HUES64 (cell line): Measurements from ENCODE around the gene TMX1. TPM values are rescaled to one million over a fixed set of nuclear protein-coding genes. Genes with fewer than 3 reads are reported as not detected.

Experiments
- H3K27ac ChIP-seq: 2 replicates; pipeline ENCODE4 v1.7.0; 2013; ENCODE audit warnings: low read depth, low read length, inconsistent platforms
- H3K27me3 ChIP-seq: 2 replicates; pipeline ENCODE4 v1.6.1; 2013; ENCODE audit warnings: mild to moderate bottlenecking, low read length; ENCODE audit not compliant: insufficient read depth
- H3K36me3 ChIP-seq: 2 replicates; pipeline ENCODE4 v1.6.1; 2013; ENCODE audit warnings: mild to moderate bottlenecking, low read length; ENCODE audit not compliant: insufficient read depth
- H3K4me1 ChIP-seq: 2 replicates; pipeline ENCODE4 v1.6.1; 2013; ENCODE audit warnings: mild to moderate bottlenecking, low read length, moderate library complexity; ENCODE audit not compliant: insufficient read depth
- H3K4me3 ChIP-seq: 2 replicates; pipeline ENCODE4 v1.5.1; 2013; ENCODE audit warnings: mild to moderate bottlenecking, low read length, moderate library complexity
- H3K9ac ChIP-seq: 2 replicates; pipeline ENCODE4 v1.6.1; 2013; ENCODE audit warnings: mild to moderate bottlenecking, low read depth, low read length
- H3K9me3 ChIP-seq: 2 replicates; pipeline ENCODE4 v1.6.1; 2013; ENCODE audit warnings: low read depth, low read length; ENCODE audit not compliant: insufficient read depth
- WGBS: fragments of 150-250, 120-280 bp; methylation state at CpG from one replicate; pipeline ENCODE4 v1.1.7; 2013; ENCODE audit warnings: missing lambda C conversion rate; 5-methylcytosine and 5-hydroxymethylcytosine counted together
- polyA plus RNA-seq, 2 experiments: library from polyadenylated mRNA; stranded (reverse); fragments of 50-300 nt; gene quantifications; one replicate each; pipeline ENCODE4 v1.2.3, GENCODE V29; 2013

The TMX1 gene, protein sequence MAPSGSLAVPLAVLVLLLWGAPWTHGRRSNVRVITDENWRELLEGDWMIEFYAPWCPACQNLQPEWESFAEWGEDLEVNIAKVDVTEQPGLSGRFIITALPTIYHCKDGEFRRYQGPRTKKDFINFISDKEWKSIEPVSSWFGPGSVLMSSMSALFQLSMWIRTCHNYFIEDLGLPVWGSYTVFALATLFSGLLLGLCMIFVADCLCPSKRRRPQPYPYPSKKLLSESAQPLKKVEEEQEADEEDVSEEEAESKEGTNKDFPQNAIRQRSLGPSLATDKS
- polyA plus RNA-seq (2013, experiment 1 of 2): 64.4 TPM
- 65.3 TPM for polyA plus RNA-seq (2013, experiment 2 of 2)

DNA sequence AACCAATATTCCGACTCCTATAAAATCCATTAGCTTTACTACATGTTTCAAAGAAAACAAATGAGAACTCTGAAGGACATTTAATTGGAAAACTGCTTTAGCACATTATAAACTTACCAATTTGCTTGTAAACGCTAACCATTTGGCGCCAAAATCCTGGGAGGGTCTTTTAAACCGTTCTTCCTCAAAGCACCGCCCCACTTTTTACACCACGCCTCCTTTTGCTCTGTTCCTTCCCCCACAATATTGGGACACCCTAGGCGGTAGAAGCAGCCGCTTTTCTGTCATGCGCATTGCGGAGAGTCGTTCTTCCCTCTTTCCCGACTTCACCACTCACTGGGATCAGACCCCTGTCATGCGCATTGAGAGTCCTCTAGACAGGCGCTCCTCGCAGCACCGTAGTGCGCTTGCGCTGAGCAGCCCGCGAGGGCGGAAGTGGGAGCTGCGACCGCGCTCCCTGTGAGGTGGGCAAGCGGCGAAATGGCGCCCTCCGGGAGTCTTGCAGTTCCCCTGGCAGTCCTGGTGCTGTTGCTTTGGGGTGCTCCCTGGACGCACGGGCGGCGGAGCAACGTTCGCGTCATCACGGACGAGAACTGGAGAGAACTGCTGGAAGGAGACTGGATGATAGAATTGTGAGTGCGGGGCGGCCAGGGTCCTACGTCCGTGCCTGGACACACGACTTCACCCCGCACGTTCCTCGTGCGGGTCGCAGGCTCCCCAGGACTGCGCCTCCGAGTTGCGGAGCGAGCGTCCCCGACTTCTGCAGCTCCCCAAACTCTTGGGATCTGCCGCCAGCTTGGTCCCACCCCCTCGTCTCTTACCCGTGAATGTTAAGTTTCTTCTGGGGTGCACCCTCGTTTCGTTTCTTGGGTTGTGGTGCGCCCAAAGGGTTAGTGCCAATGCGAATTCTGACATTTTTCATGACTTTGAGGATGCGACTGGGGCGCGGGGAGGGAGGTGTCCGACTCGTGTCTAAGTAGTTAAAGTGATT lies at the start of gene TMX1:
TSS of gene TMX1 (plus strand) at position 435 of the 991 bp plus-strand sequence. CDS start at position 481, 46 bp downstream.
- H3K4me3 ChIP-seq: peak within 1 kb of the TSS; percentile 97
- H3K9ac ChIP-seq: peak within 1 kb of the TSS; percentile 95
- H3K27ac ChIP-seq: peak within 1 kb of the TSS; percentile 90
- H3K9me3 ChIP-seq: no peaks in the 10 kb centered on the region
- H3K27me3 ChIP-seq: no peaks in the 10 kb centered on the region
- peaks cover 14% of the 10 kb centered on the region for H3K36me3 ChIP-seq
- H3K4me1 ChIP-seq: peaks cover 35% of the 10 kb centered on the region
- 1% methylated on average over 65 of the region's 65 CpGs for WGBS

DNA sequence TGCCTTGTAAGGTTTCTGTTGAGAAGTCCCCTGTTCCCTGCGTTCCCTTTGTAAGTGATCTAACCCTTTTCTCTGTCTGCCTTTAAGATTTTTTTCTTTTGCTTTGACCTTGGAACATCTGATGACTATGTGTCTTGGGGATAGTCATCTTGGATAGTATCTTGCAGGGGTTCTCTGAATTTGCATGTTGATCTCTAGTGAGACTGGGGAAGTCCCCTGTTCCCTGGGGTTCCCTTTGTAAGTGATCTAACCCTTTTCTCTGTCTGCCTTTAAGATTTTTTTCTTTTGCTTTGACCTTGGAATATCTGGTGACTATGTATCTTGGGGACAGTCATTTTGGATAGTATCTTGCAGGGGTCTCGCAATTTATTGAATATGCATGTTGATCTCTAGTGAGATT lies 38.2 kb upstream of the TMX1 start:
- Histone ChIP-seq H3K27ac (no peak overlapping the region), H3K9me3 (no peaks in the 10 kb centered on the region), H3K4me1 (no peaks in the 10 kb centered on the region), H3K27me3 (no peaks in the 10 kb centered on the region), H3K9ac (no peak overlapping the region), H3K36me3 (no peaks in the 10 kb centered on the region), H3K4me3 (no peak overlapping the region)
- WGBS: 93% methylated on average over 1 of the region's 2 CpGs

DNA sequence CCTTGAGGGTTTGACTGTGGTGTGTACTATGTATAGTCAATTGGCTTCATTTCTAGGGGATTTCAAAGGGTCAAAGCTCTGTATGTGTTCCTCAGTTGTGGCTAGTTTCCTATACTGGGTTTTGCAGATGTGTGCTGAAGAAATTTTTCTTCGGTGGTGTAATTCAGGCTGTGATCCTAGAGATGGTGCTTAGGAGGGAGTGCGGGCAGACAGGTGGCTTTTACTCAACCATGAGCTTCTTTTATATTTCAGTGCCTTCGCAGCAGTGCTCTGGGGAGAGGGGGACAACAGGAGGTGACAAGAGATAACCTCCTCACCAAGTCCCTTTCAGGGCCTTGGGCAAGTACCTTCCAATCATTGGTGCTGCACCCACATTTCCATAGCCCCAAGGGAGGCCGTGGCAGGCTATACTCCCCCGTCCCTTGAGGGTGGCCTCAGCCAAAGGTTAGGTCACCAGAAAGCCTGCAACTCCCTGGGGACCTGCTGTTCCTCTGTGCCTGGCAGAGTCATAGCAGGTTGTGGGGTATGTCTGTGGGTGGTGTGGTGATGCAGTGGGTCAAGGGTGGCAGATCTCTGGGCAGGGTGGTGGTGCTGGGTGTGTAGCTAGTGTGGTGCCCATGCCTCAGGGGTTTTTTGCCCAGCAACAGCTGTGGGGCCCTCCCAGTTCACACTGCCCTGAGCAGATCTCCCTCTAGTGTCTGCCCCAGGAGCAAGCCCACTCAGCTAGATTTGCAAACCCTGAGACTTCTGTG lies 37.0 kb upstream of the TMX1 start:
- no peaks in the 10 kb centered on the region for H3K4me1 ChIP-seq
- no peak overlapping the region for H3K27ac ChIP-seq
- H3K9me3 ChIP-seq: no peaks in the 10 kb centered on the region
- WGBS: 94% methylated on average over 5 of the region's 5 CpGs
- no peak overlapping the region for H3K9ac ChIP-seq
- no peak overlapping the region for H3K4me3 ChIP-seq
- H3K36me3 ChIP-seq: no peaks in the 10 kb centered on the region
- H3K27me3 ChIP-seq: no peaks in the 10 kb centered on the region

DNA sequence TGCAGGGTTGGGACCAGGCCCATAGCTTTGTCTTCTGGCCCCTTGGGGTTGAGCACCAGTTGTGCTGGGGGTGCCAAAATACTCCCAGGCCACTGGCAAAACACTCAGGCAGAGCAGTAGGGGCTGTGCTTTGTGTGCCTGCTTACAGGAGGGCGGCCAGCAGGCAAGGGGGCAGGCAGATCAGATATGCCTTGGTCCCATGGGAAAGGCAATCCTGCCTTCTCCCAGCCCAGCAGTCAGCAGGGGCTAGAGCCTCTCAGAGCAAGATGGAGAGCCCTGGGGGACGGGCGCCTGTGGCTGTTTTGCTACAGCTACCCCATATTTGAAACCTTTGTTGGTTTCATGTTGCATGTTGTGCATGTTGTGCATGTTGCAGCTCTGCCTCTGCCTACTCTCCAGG lies 36.2 kb upstream of the TMX1 start:
- Histone ChIP-seq H3K36me3 (no peaks in the 10 kb centered on the region), H3K27ac (no peak overlapping the region), H3K27me3 (no peaks in the 10 kb centered on the region), H3K4me3 (no peak overlapping the region), H3K9me3 (no peaks in the 10 kb centered on the region), H3K4me1 (no peaks in the 10 kb centered on the region), H3K9ac (no peak overlapping the region)
- 90% methylated on average over 3 of the region's 3 CpGs for WGBS

DNA sequence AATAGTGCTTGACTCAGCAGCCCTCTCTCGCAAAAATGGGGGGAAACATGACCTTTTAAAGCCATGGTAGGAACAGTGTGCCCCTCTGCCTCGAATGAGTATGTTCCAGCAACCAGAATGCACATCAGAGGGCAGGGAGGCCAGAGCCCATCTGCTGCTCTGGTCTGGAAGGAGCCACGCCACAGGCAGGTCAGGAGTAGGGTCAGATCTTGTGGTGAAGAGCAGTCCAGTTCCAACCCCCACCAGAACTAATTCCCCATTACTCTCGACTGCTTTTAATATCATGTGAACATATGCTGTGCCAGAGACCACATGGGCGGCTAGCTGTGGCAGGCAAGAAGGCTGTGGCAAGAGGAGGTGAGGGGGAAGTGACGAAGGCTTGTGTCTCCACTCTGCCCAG lies 34.6 kb upstream of the TMX1 start:
- H3K27me3 ChIP-seq: no peaks in the 10 kb centered on the region

DNA sequence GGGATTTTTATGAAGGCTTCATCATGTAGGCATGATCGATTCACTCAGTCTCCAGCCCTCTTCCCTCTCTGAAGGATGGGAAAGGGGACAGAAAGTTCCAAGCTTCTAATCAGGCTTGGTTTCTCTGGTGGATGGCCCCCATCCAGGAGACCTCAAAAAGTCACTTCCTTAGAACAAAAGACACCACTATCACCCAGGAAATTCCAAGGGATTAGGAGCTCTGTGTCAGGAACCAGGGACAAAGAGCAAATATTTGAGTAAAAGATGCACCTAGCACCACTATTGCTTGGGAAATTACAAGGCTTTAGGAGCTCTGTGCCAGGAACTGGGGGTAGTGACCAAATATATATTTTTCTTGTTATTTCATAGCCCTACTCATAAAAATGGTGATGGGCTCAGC lies 33.6 kb upstream of the TMX1 start:
- WGBS: 100% methylated on average over 1 of the region's 1 CpG
- H3K27ac ChIP-seq: no peak overlapping the region

More for the DNA sequence above, 34.6 kb upstream of the TMX1 start:
- WGBS: 93% methylated on average over 6 of the region's 6 CpGs
- H3K27ac ChIP-seq: no peak overlapping the region
- no peak overlapping the region for H3K9ac ChIP-seq
- no peaks in the 10 kb centered on the region for H3K36me3 ChIP-seq
- H3K4me1 ChIP-seq: no peaks in the 10 kb centered on the region
- no peak overlapping the region for H3K4me3 ChIP-seq
- H3K9me3 ChIP-seq: no peaks in the 10 kb centered on the region

DNA sequence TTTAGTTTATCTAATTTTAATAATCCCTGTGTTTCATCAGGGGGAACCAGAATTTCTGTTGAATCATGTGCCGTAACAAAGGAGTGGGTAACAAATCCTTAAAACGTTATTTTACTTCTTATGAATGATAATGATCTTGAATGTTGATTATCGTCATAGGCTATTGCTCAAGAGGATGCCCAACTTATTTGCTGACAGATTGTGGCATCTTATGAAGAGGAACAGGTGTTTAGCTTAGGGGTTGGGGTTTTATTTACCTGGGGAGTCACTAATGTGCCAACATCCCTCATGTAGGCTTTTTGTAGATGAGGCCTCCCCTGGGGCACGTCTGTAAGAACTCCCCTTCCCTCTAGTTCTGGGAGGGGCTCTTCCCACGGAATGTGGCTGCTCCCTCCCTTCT lies 32.4 kb upstream of the TMX1 start:
- H3K9me3 ChIP-seq: no peaks in the 10 kb centered on the region
- H3K36me3 ChIP-seq: no peaks in the 10 kb centered on the region
- H3K4me3 ChIP-seq: no peak overlapping the region
- H3K27ac ChIP-seq: no peak overlapping the region
- H3K27me3 ChIP-seq: no peaks in the 10 kb centered on the region
- H3K4me1 ChIP-seq: no peaks in the 10 kb centered on the region
- no peak overlapping the region for H3K9ac ChIP-seq
- WGBS: 65% methylated on average over 5 of the region's 5 CpGs

More for the DNA sequence above, 33.6 kb upstream of the TMX1 start:
- Histone ChIP-seq H3K4me1 (no peaks in the 10 kb centered on the region), H3K4me3 (no peak overlapping the region), H3K9ac (no peak overlapping the region), H3K36me3 (no peaks in the 10 kb centered on the region), H3K9me3 (no peaks in the 10 kb centered on the region), H3K27me3 (no peaks in the 10 kb centered on the region)

DNA sequence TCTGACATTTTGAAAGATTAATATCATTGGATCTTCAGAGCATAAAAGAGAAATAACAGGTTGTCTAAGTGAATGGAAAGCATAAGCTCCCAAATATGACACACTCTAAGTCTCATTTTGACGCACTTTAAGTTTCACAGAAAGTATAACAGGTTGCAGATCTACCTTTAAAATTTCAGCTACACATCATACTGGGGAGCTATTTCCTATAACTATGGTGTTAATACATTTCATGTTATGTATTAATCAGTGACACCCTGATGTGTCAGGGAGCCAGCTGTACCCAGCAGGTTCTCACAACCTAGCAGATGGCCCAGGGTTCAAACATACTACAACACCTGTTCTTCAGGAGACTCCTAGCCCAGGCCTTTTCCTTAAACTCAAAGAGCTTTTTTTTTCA lies 31.1 kb upstream of the TMX1 start:
- H3K9ac ChIP-seq: no peak overlapping the region
- no peak overlapping the region for H3K27ac ChIP-seq
- no peak overlapping the region for H3K4me3 ChIP-seq
- WGBS: 100% methylated on average over 1 of the region's 1 CpG
- H3K27me3 ChIP-seq: no peaks in the 10 kb centered on the region
- no peaks in the 10 kb centered on the region for H3K4me1 ChIP-seq
- H3K36me3 ChIP-seq: no peaks in the 10 kb centered on the region
- no peaks in the 10 kb centered on the region for H3K9me3 ChIP-seq

DNA sequence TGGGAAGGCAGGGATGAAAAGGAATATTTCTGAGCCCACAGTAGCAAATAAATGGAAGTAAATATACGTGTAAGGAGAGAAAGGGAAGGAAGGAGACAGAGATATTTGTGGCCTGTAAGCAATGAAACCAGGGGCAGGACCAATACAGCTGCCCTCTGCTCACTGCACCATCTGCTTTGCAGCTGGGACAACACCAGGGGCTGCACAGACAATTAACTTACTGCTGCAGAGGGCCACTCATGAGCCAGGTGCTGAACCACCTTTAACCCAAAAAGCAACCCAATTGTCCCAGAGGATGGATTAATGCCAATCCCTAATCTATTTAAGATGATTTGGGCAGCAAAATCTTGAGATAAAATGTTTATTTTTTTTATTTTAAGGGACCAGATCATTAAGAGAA lies 30.6 kb upstream of the TMX1 start:
- H3K36me3 ChIP-seq: no peaks in the 10 kb centered on the region
- H3K9me3 ChIP-seq: no peaks in the 10 kb centered on the region
- 82% methylated on average over 1 of the region's 1 CpG for WGBS
- no peak overlapping the region for H3K4me3 ChIP-seq
- H3K27ac ChIP-seq: no peak overlapping the region
- H3K27me3 ChIP-seq: no peaks in the 10 kb centered on the region
- no peaks in the 10 kb centered on the region for H3K4me1 ChIP-seq
- H3K9ac ChIP-seq: no peak overlapping the region

DNA sequence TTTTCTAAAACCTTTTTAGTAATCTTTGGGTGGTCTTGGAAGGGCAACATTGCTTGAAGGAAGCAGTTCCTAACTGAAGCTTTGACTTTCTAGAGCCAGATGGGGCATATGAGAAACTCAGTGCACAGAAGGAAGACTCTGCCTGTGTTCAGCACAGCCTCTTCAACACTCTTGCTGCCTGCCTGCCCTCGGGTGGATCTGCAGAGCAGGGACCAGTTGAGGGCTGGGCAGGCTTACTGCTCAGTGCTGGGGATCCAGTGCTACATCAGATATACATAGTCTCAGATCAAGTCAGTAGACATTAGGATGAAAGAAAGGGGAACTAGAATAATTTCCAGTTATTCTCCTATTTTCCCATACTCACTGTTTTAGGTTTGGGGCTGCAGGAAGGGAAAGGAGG lies 29.5 kb upstream of the TMX1 start:
- WGBS: 59% methylated on average over 1 of the region's 1 CpG
- H3K27me3 ChIP-seq: no peaks in the 10 kb centered on the region
- H3K9me3 ChIP-seq: no peaks in the 10 kb centered on the region
- no peaks in the 10 kb centered on the region for H3K4me1 ChIP-seq
- no peak overlapping the region for H3K4me3 ChIP-seq
- no peak overlapping the region for H3K9ac ChIP-seq
- no peaks in the 10 kb centered on the region for H3K36me3 ChIP-seq
- no peak overlapping the region for H3K27ac ChIP-seq

DNA sequence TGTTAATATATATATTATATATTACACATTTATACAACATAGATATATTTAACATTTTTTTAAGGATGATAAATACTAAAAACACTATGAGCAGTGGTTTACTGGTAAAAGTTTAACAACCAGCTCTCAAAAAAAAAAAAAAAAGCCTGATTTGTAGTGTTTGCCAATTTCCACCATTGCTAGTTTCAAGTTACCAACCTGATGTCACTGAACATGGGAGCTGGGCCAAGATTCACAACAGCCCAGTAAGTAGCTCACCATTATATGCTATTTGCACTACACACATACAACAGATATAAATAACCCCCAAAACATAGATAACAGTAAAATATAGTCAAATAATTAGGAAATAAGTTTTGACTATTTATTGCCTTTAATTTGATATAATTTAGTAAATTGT lies 28.9 kb upstream of the TMX1 start:
- Histone ChIP-seq H3K36me3 (no peaks in the 10 kb centered on the region), H3K9me3 (no peaks in the 10 kb centered on the region), H3K27me3 (no peaks in the 10 kb centered on the region), H3K27ac (no peak overlapping the region), H3K9ac (no peak overlapping the region), H3K4me1 (no peaks in the 10 kb centered on the region), H3K4me3 (no peak overlapping the region)
